Loucy (cell line): Measurements from ENCODE around the gene ST3GAL6.

Source experiments
- H2AFZ ChIP-seq: fragments of 200-600 bp; sonication (generic); 2 replicates; pipeline ENCODE4 v1.6.0; 2016; ENCODE audit warnings: antibody characterized with exemption, mild to moderate bottlenecking, low read length, moderate library complexity
- H3F3A ChIP-seq: fragments of 200-600 bp; 2 replicates; pipeline ENCODE4 v1.6.0; 2016; ENCODE audit warnings: antibody characterized with exemption, low read depth, mild to moderate bottlenecking
- H3K27me3 ChIP-seq: fragments of 200-600 bp; sonication (generic); 2 replicates; pipeline ENCODE4 v1.6.1; 2014; ENCODE audit warnings: low read length, mild to moderate bottlenecking; ENCODE audit not compliant: insufficient read depth, poor library complexity, severe bottlenecking
- H3K36me3 ChIP-seq: fragments of 200-600 bp; sonication (generic); 2 replicates; pipeline ENCODE4 v1.6.1; 2016; ENCODE audit warnings: low read length; ENCODE audit not compliant: insufficient read depth
- H3K4me1 ChIP-seq: fragments of 200-600 bp; sonication (generic); 2 replicates; pipeline ENCODE4 v1.5.1; 2014; ENCODE audit warnings: low read length, mild to moderate bottlenecking; ENCODE audit not compliant: insufficient read depth, poor library complexity, severe bottlenecking
- H3K4me2 ChIP-seq: fragments of 200-600 bp; sonication (generic); 2 replicates; pipeline ENCODE4 v1.6.0; 2014; ENCODE audit warnings: antibody characterized with exemption, low read length, low read depth, mild to moderate bottlenecking; ENCODE audit not compliant: poor library complexity, severe bottlenecking
- H3K4me3 ChIP-seq: fragments of 200-600 bp; sonication (generic); 2 replicates; pipeline ENCODE4 v1.5.1; 2014; ENCODE audit warnings: low read length, mild to moderate bottlenecking, mixed read lengths; ENCODE audit not compliant: poor library complexity, severe bottlenecking
- H3K79me2 ChIP-seq: fragments of 200-600 bp; sonication (generic); 2 replicates; pipeline ENCODE4 v1.6.1; 2014; ENCODE audit warnings: low read length; ENCODE audit not compliant: insufficient read depth
- H3K9ac ChIP-seq: fragments of 200-600 bp; sonication (generic); 2 replicates; pipeline ENCODE4 v1.6.0; 2014; ENCODE audit warnings: mild to moderate bottlenecking, low read depth, low read length, moderate library complexity; ENCODE audit not compliant: poor library complexity, severe bottlenecking
- H3K9me2 ChIP-seq: fragments of 200-600 bp; sonication (generic); replicated peaks from 2 replicates; pipeline ENCODE4 v1.6.1; 2016; ENCODE audit warnings: low read depth, low read length, mixed read lengths
- H3K9me3 ChIP-seq: fragments of 200-600 bp; sonication (generic); 2 replicates; pipeline ENCODE4 v1.6.1; 2014; ENCODE audit warnings: mild to moderate bottlenecking, antibody characterized with exemption, low read length, low read depth; ENCODE audit not compliant: insufficient read depth
- H4K20me1 ChIP-seq: fragments of 200-600 bp; sonication (generic); 2 replicates; pipeline ENCODE4 v1.6.0; 2014; ENCODE audit warnings: antibody characterized with exemption, low read length, mild to moderate bottlenecking; ENCODE audit not compliant: insufficient read depth, poor library complexity, severe bottlenecking
- CTCF ChIP-seq: fragments of 200-600 bp; sonication (generic); conservative IDR thresholded peaks from 2 replicates; pipeline ENCODE4 v1.5.1; 2014; ENCODE audit warnings: mild to moderate bottlenecking, antibody characterized with exemption, low read length
- EZH2phosphoT487 ChIP-seq: fragments of 200-600 bp; IDR thresholded peaks from 2 replicates; pipeline ENCODE4 v1.6.1; 2018; ENCODE audit warnings: antibody characterized with exemption, mild to moderate bottlenecking, moderate library complexity, borderline replicate concordance

ST3GAL6 gene

GRCh38 chr3:98782824-98783500 is 19.8 kb downstream of the ST3GAL6 start:
- Histone ChIP-seq H3K27me3 (no peaks in the 10 kb centered on the region), H2AFZ (no peak overlapping the region), H3K4me1 (peaks cover 17% of the 10 kb centered on the region), H3K4me3 (no peak overlapping the region), H4K20me1 (no peaks in the 10 kb centered on the region), H3F3A (no peaks in the 10 kb centered on the region), H3K9me2 (no peaks in the 10 kb centered on the region), H3K36me3 (no peaks in the 10 kb centered on the region), H3K9me3 (no peaks in the 10 kb centered on the region), H3K4me2 (no peak overlapping the region), H3K79me2 (no peaks in the 10 kb centered on the region), H3K9ac (no peak overlapping the region)
- no peak for TF ChIP-seq CTCF
- no peak for TF ChIP-seq EZH2phosphoT487

GRCh38 chr3:98784042-98784441 is 20.9 kb downstream of the ST3GAL6 start:
- Histone ChIP-seq H3K4me1 (peaks cover 27% of the 10 kb centered on the region), H3K9ac (no peak overlapping the region), H3K4me2 (no peak overlapping the region), H3K4me3 (no peak overlapping the region), H2AFZ (no peak overlapping the region), H3K9me3 (no peaks in the 10 kb centered on the region), H4K20me1 (no peaks in the 10 kb centered on the region), H3K27me3 (no peaks in the 10 kb centered on the region), H3K79me2 (no peaks in the 10 kb centered on the region), H3K36me3 (no peaks in the 10 kb centered on the region), H3K9me2 (no peaks in the 10 kb centered on the region), H3F3A (no peaks in the 10 kb centered on the region)
- TF ChIP-seq CTCF: no peak
- no peak for TF ChIP-seq EZH2phosphoT487

- Histone ChIP-seq H3K9ac (no peak overlapping the region), H3K4me3 (no peak overlapping the region), H3K4me1 (peaks cover 28% of the 10 kb centered on the region), H3F3A (no peaks in the 10 kb centered on the region), H2AFZ (no peak overlapping the region), H3K27me3 (no peaks in the 10 kb centered on the region), H3K36me3 (no peaks in the 10 kb centered on the region), H4K20me1 (no peaks in the 10 kb centered on the region), H3K79me2 (no peaks in the 10 kb centered on the region), H3K9me3 (no peaks in the 10 kb centered on the region), H3K4me2 (no peak overlapping the region), H3K9me2 (no peaks in the 10 kb centered on the region)
- TF ChIP-seq CTCF: no peak
- no peak for TF ChIP-seq EZH2phosphoT487
These were observed 21.8 kb downstream of the ST3GAL6 start for GRCh38 chr3:98784666-98785600.
